DOHH2 (cell line): ENCODE results near the gene REEP1.

Source experiments
- H3F3A ChIP-seq: fragments of 200-600 bp; sonication (generic), shearing (Covaris generic); 2 replicates; pipeline ENCODE4 v1.6.0; 2016; ENCODE audit warnings: antibody characterized with exemption, mild to moderate bottlenecking; ENCODE audit not compliant: control insufficient read depth, insufficient read depth
- H3K27ac ChIP-seq: fragments of 200-600 bp; sonication (generic); 2 replicates; pipeline ENCODE4 v1.5.1; 2014; ENCODE audit warnings: low read depth, mild to moderate bottlenecking, low read length, moderate library complexity
- H3K27me3 ChIP-seq: fragments of 200-600 bp; sonication (generic); 2 replicates; pipeline ENCODE4 v1.6.1; 2014; ENCODE audit warnings: mild to moderate bottlenecking, low read length, mixed read lengths; ENCODE audit not compliant: control insufficient read depth
- H3K36me3 ChIP-seq: fragments of 200-600 bp; sonication (generic); 2 replicates; pipeline ENCODE4 v1.6.1; 2014; ENCODE audit warnings: mild to moderate bottlenecking, low read length, moderate library complexity, mixed read lengths; ENCODE audit not compliant: control insufficient read depth
- H3K4me1 ChIP-seq: fragments of 200-600 bp; sonication (generic); 2 replicates; pipeline ENCODE4 v1.6.1; 2014; ENCODE audit warnings: mild to moderate bottlenecking, low read length, mixed read lengths; ENCODE audit not compliant: control insufficient read depth
- H3K4me2 ChIP-seq: fragments of 200-600 bp; sonication (generic); 2 replicates; pipeline ENCODE4 v1.6.0; 2014; ENCODE audit warnings: mild to moderate bottlenecking, low read length, moderate library complexity
- H3K4me3 ChIP-seq: fragments of 200-600 bp; sonication (generic); 2 replicates; pipeline ENCODE4 v1.5.1; 2014; ENCODE audit warnings: mild to moderate bottlenecking, low read length, mixed read lengths
- H3K79me2 ChIP-seq: fragments of 200-600 bp; sonication (generic); 2 replicates; pipeline ENCODE4 v1.6.1; 2014; ENCODE audit warnings: mild to moderate bottlenecking, low read length, mixed read lengths; ENCODE audit not compliant: control insufficient read depth
- H3K9me2 ChIP-seq: fragments of 200-600 bp; sonication (generic); replicated peaks from 2 replicates; pipeline ENCODE4 v1.6.1; 2014; ENCODE audit warnings: mild to moderate bottlenecking, low read length, mixed read lengths; ENCODE audit not compliant: control insufficient read depth
- H3K9me3 ChIP-seq: fragments of 200-600 bp; sonication (generic); 2 replicates; pipeline ENCODE4 v1.6.1; 2014; ENCODE audit warnings: antibody characterized with exemption, low read length, mixed read lengths; ENCODE audit not compliant: control insufficient read depth, insufficient read depth
- H4K20me1 ChIP-seq: fragments of 200-600 bp; sonication (generic); 2 replicates; pipeline ENCODE4 v1.6.0; 2014; ENCODE audit warnings: low read depth, mild to moderate bottlenecking, antibody characterized with exemption, low read length, moderate library complexity; ENCODE audit not compliant: control insufficient read depth, insufficient read depth
- EZH2phosphoT487 ChIP-seq: fragments of 200-600 bp; sonication (generic); IDR thresholded peaks from 2 replicates; pipeline ENCODE4 v1.6.1; 2017; ENCODE audit warnings: borderline replicate concordance, mild to moderate bottlenecking, antibody characterized with exemption, low read length, moderate library complexity, mixed read lengths
- TF ChIP-seq, protein P1 (sequence below): fragments of 200-600 bp; sonication (generic); IDR thresholded peaks from one replicate; pipeline ENCODE4 v1.5.1; 2014; ENCODE audit warnings: antibody characterized with exemption, mild to moderate bottlenecking, low read depth, low read length; ENCODE audit not compliant: poor library complexity, severe bottlenecking

Gene REEP1

GRCh38 chr2:86305915-86306254 is 31.5 kb downstream of the REEP1 start:
- no peak overlapping the region for H3K4me2 ChIP-seq
- H3K27me3 ChIP-seq = peaks cover 27% of the 10 kb centered on the region

GRCh38 chr2:86305195-86305914 is 32.1 kb downstream of the REEP1 start:
- H3K79me2 ChIP-seq = no peaks in the 10 kb centered on the region
- no peaks in the 10 kb centered on the region for H3F3A ChIP-seq
- H3K9me3 ChIP-seq = no peaks in the 10 kb centered on the region
- no peak overlapping the region for H3K4me2 ChIP-seq
- H3K4me3 ChIP-seq = no peak overlapping the region
- H3K9me2 ChIP-seq = no peaks in the 10 kb centered on the region
- H3K4me1 ChIP-seq = no peaks in the 10 kb centered on the region
- no peak overlapping the region for H3K27ac ChIP-seq
- no peaks in the 10 kb centered on the region for H4K20me1 ChIP-seq
- H3K36me3 ChIP-seq = no peaks in the 10 kb centered on the region
- peaks cover 32% of the 10 kb centered on the region for H3K27me3 ChIP-seq
- no peak for TF ChIP-seq EZH2phosphoT487
- TF ChIP-seq, protein P1, sequence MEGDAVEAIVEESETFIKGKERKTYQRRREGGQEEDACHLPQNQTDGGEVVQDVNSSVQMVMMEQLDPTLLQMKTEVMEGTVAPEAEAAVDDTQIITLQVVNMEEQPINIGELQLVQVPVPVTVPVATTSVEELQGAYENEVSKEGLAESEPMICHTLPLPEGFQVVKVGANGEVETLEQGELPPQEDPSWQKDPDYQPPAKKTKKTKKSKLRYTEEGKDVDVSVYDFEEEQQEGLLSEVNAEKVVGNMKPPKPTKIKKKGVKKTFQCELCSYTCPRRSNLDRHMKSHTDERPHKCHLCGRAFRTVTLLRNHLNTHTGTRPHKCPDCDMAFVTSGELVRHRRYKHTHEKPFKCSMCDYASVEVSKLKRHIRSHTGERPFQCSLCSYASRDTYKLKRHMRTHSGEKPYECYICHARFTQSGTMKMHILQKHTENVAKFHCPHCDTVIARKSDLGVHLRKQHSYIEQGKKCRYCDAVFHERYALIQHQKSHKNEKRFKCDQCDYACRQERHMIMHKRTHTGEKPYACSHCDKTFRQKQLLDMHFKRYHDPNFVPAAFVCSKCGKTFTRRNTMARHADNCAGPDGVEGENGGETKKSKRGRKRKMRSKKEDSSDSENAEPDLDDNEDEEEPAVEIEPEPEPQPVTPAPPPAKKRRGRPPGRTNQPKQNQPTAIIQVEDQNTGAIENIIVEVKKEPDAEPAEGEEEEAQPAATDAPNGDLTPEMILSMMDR = no peak

More at GRCh38 chr2:86305915-86306254, 31.5 kb downstream of the REEP1 start:
- Histone ChIP-seq H3K9me3 (no peaks in the 10 kb centered on the region), H3K4me3 (no peak overlapping the region), H3F3A (no peaks in the 10 kb centered on the region), H3K4me1 (no peaks in the 10 kb centered on the region), H4K20me1 (no peaks in the 10 kb centered on the region), H3K9me2 (no peaks in the 10 kb centered on the region), H3K36me3 (no peaks in the 10 kb centered on the region), H3K79me2 (no peaks in the 10 kb centered on the region), H3K27ac (no peak overlapping the region)
- no peak for TF ChIP-seq EZH2phosphoT487
- TF ChIP-seq, protein P1 = no peak

DNA sequence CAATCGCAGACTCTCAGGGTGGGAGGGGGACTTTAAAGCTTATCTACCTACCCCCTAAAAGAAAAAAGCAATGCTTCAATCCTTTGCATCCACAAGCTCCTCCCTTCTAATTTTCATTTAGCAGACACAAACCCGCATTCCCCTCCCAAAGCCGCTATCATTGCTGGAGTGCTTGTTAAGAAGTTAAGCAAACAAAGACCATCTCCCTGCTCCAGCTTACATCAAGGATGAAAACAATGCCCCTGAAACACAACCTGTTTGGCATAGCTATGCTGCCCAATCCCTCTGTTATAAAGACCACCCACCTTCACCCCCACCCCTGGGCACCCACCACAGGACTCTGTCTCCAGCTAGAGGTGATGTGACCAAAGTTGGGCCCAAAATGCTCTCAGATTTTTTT is 33.0 kb downstream of the REEP1 start:
- Histone ChIP-seq H3F3A (no peaks in the 10 kb centered on the region), H3K36me3 (no peaks in the 10 kb centered on the region), H3K79me2 (no peaks in the 10 kb centered on the region), H3K27ac (no peak overlapping the region), H4K20me1 (no peaks in the 10 kb centered on the region), H3K4me1 (no peaks in the 10 kb centered on the region), H3K9me2 (no peaks in the 10 kb centered on the region), H3K4me2 (no peak overlapping the region), H3K27me3 (peaks cover 35% of the 10 kb centered on the region), H3K4me3 (no peak overlapping the region), H3K9me3 (no peaks in the 10 kb centered on the region)
- TF ChIP-seq, protein P1 = no peak
- TF ChIP-seq EZH2phosphoT487 = no peak
